NCI-H128 (cell line): ENCODE measurements around the gene TRIP10.
A peak's percentile ranks its signal among the peaks of the same experiment; 100 is the strongest.

Source experiments
- DNase-seq: peaks from one replicate; lab custom pipeline; 2025; ENCODE audit not compliant: unreplicated experiment; lab: John Stamatoyannopoulos, UW

TRIP10 gene

GRCh38 chr19:6725513-6726231, 13.8 kb upstream of the TRIP10 start:
- DNase-seq = no peak

GRCh38 chr19:6728346-6728745, 11.1 kb upstream of the TRIP10 start:
- DNase-seq = no peak

- no peak for DNase-seq
Observed at GRCh38 chr19:6729573-6730152, 9.8 kb upstream of the TRIP10 start.

GRCh38 chr19:6730153-6730804, 9.2 kb upstream of the TRIP10 start:
- DNase-seq = no peak

- DNase-seq = no peak
Observed at GRCh38 chr19:6730941-6731670, 8.4 kb upstream of the TRIP10 start.

- DNase-seq = no peak
Observed at GRCh38 chr19:6731822-6732221, 7.7 kb upstream of the TRIP10 start.

GRCh38 chr19:6732803-6733337, 6.6 kb upstream of the TRIP10 start:
- no peak for DNase-seq

- DNase-seq = no peak
Observed at GRCh38 chr19:6733338-6734095, 6.0 kb upstream of the TRIP10 start.

GRCh38 chr19:6734096-6734696, 5.3 kb upstream of the TRIP10 start:
- no peak for DNase-seq

GRCh38 chr19:6735181-6735911, 4.1 kb upstream of the TRIP10 start:
- DNase-seq = no peak

- no peak for DNase-seq
Observed at GRCh38 chr19:6736169-6736916, 3.1 kb upstream of the TRIP10 start.

GRCh38 chr19:6736917-6737283, 2.6 kb upstream of the TRIP10 start:
- DNase-seq = no peak

GRCh38 chr19:6737284-6737872, 2.1 kb upstream of the TRIP10 start, which contains the start of gene GPR108:
Gene GPR108 (minus strand): TSS chr19:6737580. CDS start chr19:6737576, 4 bp downstream.
- peak; percentile 94 for DNase-seq

- no peak for DNase-seq
Observed at GRCh38 chr19:6737873-6738786, 1.4 kb upstream of the TRIP10 start.

- no peak for DNase-seq
Observed at GRCh38 chr19:6738787-6739389, 592 bp upstream of the TRIP10 start.

GRCh38 chr19:6739883-6740588, 556 bp downstream of the TRIP10 start:
- no peak for DNase-seq
